Keratinocyte (primary cell): ENCODE measurements around the gene TSHZ2. TPM values are rescaled to one million over a fixed set of nuclear protein-coding genes. Genes with fewer than 3 reads are reported as not detected.

Source experiments
- DNase-seq: peaks from one replicate; pipeline ENCODE4 v3.0.0-alpha.2; 2011; ENCODE audit warnings: low read depth, missing footprints, low spot score
- FAIRE-seq: peaks from 2 replicates; lab custom pipeline; 2011; peaks lifted over from hg19 to GRCh38; lab: Jason Lieb, UNC
- H2AFZ ChIP-seq: 2 replicates; pipeline ENCODE4 v1.6.0; 2012; ENCODE audit warnings: low read length, control low read depth, inconsistent platforms; ENCODE audit not compliant: control insufficient read depth
- H3K27ac ChIP-seq: 2 replicates; pipeline ENCODE4 v1.5.1; 2011; ENCODE audit warnings: low read length; ENCODE audit not compliant: control insufficient read depth, insufficient read depth
- H3K27me3 ChIP-seq: 3 replicates; pipeline ENCODE4 v1.6.0; 2011; ENCODE audit warnings: low read length; ENCODE audit not compliant: control insufficient read depth, insufficient read depth; ENCODE audit errors: extremely low read depth
- H3K36me3 ChIP-seq, 2 experiments: 2 replicates in 1 of 2; 3 replicates in 1 of 2; pipeline ENCODE4 v1.5.1; 2011; ENCODE audit warnings: low read length in 2 of 2, mild to moderate bottlenecking in 1 of 2; ENCODE audit not compliant: control insufficient read depth in 2 of 2, insufficient read depth in 2 of 2; ENCODE audit errors: extremely low read depth in 1 of 2
- H3K4me1 ChIP-seq: 3 replicates; pipeline ENCODE4 v1.5.1; 2011; ENCODE audit warnings: low read length; ENCODE audit not compliant: control insufficient read depth, insufficient read depth; ENCODE audit errors: extremely low read depth
- H3K4me2 ChIP-seq: 3 replicates; pipeline ENCODE4 v1.6.0; 2011; ENCODE audit warnings: low read depth, low read length; ENCODE audit not compliant: control insufficient read depth, insufficient read depth; ENCODE audit errors: extremely low read depth
- H3K4me3 ChIP-seq, 3 experiments: fragments of 200-600 bp in 1 of 3; sonication (generic) in 1 of 3; 2 replicates in 2 of 3; 3 replicates in 1 of 3; pipeline ENCODE4 v1.5.1; 2011 to 2016; ENCODE audit warnings: low read length in 3 of 3, mild to moderate bottlenecking in 3 of 3, control low read depth in 2 of 3, inconsistent platforms in 1 of 3, low read depth in 1 of 3, mixed read lengths in 1 of 3, mixed run types in 1 of 3, moderate library complexity in 1 of 3; ENCODE audit not compliant: control insufficient read depth in 2 of 3, insufficient read depth in 2 of 3; ENCODE audit errors: extremely low read depth in 1 of 3
- H3K79me2 ChIP-seq: 2 replicates; pipeline ENCODE4 v1.6.0; 2012; ENCODE audit warnings: low read length; ENCODE audit not compliant: control insufficient read depth, insufficient read depth
- H3K9ac ChIP-seq: 3 replicates; pipeline ENCODE4 v1.6.0; 2011; ENCODE audit warnings: low read length; ENCODE audit not compliant: control insufficient read depth, insufficient read depth; ENCODE audit errors: extremely low read depth
- H3K9me1 ChIP-seq: 3 replicates; pipeline ENCODE4 v1.6.0; 2011; ENCODE audit warnings: low read length; ENCODE audit not compliant: control insufficient read depth, insufficient read depth; ENCODE audit errors: extremely low read depth
- H3K9me3 ChIP-seq: 2 replicates; pipeline ENCODE4 v1.5.1; 2012; ENCODE audit warnings: low read depth, low read length; ENCODE audit not compliant: control insufficient read depth
- H4K20me1 ChIP-seq: 3 replicates; pipeline ENCODE4 v1.6.0; 2011; ENCODE audit warnings: low read length; ENCODE audit not compliant: control insufficient read depth, insufficient read depth; ENCODE audit errors: extremely low read depth
- EZH2 ChIP-seq: IDR thresholded peaks from one replicate; pipeline ENCODE4 v1.6.1; 2012; ENCODE audit warnings: inconsistent platforms, mild to moderate bottlenecking, low read length, moderate library complexity
- dilution Hi-C: fragments of 300-500 bp; cut with MboI; formaldehyde crosslinking; loops from one replicate; pipeline ENCODE4 v1.7.0; 2020; ENCODE audit warnings: low sequenced_read_pairs; ENCODE audit not compliant: extremely low pct_ligation_motif_present
- polyA plus RNA-seq, 5 experiments: library from polyadenylated mRNA; depleted of rRNA in 3 of 5; stranded (reverse) in 3 of 5; stranded (forward) in 1 of 5; unstranded in 1 of 5; fragments of >200 nt; gene quantifications; 1 replicate in 1 of 5; 2 replicates in 3 of 5; 3 replicates in 1 of 5; pipeline versions ENCODE4 v1.2.1 to v1.2.3, GENCODE V29; 2011 to 2012; ENCODE audit warnings: missing spikeins in 2 of 5, low read depth in 1 of 5, low replicate concordance in 1 of 5
- TF ChIP-seq, protein P1 (sequence below), 3 experiments: IDR thresholded peaks in 1 of 3; conservative IDR thresholded peaks in 1 of 3; optimal IDR thresholded peaks in 1 of 3; 2 replicates in 2 of 3; 3 replicates in 1 of 3; pipeline versions ENCODE3 to v1.5.1; 2011; ENCODE audit warnings: low read length in 3 of 3, mild to moderate bottlenecking in 3 of 3, moderate library complexity in 2 of 3, control low read depth in 1 of 3, inconsistent platforms in 1 of 3; ENCODE audit not compliant: insufficient read depth in 2 of 3; ENCODE audit errors: extremely low read depth in 1 of 3

Gene TSHZ2
- polyA plus RNA-seq, 1 donor (not counting 4 experiments of a cell fraction or from before 2014, with no cell fraction given) = 1.1 TPM

GRCh38 chr20:53284256-53284655, 312.1 kb downstream of the TSHZ2 start:
- H3K36me3 ChIP-seq = no peaks in the 10 kb centered on the region
- H3K79me2 ChIP-seq = no peaks in the 10 kb centered on the region
- DNase-seq = no peak
- no peak overlapping the region for H3K4me2 ChIP-seq
- dilution Hi-C loops = no loop called here
- no peaks in the 10 kb centered on the region for H3K27me3 ChIP-seq
- H3K27ac ChIP-seq = no peak overlapping the region
- H3K9me1 ChIP-seq = no peaks in the 10 kb centered on the region
- TF ChIP-seq, protein P1, sequence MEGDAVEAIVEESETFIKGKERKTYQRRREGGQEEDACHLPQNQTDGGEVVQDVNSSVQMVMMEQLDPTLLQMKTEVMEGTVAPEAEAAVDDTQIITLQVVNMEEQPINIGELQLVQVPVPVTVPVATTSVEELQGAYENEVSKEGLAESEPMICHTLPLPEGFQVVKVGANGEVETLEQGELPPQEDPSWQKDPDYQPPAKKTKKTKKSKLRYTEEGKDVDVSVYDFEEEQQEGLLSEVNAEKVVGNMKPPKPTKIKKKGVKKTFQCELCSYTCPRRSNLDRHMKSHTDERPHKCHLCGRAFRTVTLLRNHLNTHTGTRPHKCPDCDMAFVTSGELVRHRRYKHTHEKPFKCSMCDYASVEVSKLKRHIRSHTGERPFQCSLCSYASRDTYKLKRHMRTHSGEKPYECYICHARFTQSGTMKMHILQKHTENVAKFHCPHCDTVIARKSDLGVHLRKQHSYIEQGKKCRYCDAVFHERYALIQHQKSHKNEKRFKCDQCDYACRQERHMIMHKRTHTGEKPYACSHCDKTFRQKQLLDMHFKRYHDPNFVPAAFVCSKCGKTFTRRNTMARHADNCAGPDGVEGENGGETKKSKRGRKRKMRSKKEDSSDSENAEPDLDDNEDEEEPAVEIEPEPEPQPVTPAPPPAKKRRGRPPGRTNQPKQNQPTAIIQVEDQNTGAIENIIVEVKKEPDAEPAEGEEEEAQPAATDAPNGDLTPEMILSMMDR (optimal IDR thresholded peaks at IDR 0.05 in 1 of 3, IDR thresholded peaks at IDR 0.05 in 1 of 3, conservative IDR thresholded peaks at IDR 0.05 in 1 of 3; ENCODE audit: extremely low read depth in 1 of 3, insufficient read depth in 2 of 3, low read length in 3 of 3) = no peak
- no peak for TF ChIP-seq EZH2
- no peak for FAIRE-seq
- H3K9me3 ChIP-seq = no peaks in the 10 kb centered on the region
- no peaks in the 10 kb centered on the region for H4K20me1 ChIP-seq
- H2AFZ ChIP-seq = no peak overlapping the region
- H3K4me1 ChIP-seq = no peaks in the 10 kb centered on the region
- no peak overlapping the region for H3K4me3 ChIP-seq
- no peak overlapping the region for H3K9ac ChIP-seq

DNA sequence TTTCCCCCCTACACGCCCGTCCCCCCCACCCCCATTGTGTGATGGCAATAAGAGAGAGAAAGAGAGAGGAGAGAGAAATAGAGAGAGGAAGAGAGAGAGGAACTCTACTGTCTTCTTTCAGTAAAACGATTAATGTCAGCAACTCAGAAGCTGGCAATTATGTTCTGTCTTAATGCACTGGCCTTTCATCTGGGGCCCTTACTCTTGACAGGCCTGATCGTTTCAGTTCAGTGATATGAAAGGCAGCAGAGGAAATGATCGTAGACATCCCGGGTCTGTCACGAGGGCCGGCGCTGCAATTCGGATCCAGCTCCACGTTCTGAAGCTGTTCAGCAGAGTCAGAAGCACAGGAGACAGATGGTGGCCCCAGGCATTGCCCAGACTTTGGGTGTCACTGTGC, 312.5 kb downstream of the TSHZ2 start:
- Histone ChIP-seq H3K4me1 (no peaks in the 10 kb centered on the region), H3K79me2 (no peaks in the 10 kb centered on the region), H2AFZ (no peak overlapping the region), H4K20me1 (no peaks in the 10 kb centered on the region), H3K9me1 (no peaks in the 10 kb centered on the region), H3K9ac (no peak overlapping the region), H3K27ac (no peak overlapping the region), H3K27me3 (no peaks in the 10 kb centered on the region), H3K4me2 (no peak overlapping the region), H3K4me3 (no peak overlapping the region), H3K36me3 (no peaks in the 10 kb centered on the region), H3K9me3 (no peaks in the 10 kb centered on the region)
- no peak for FAIRE-seq
- dilution Hi-C loops = no loop called here
- TF ChIP-seq EZH2 = no peak
- TF ChIP-seq, protein P1 (optimal IDR thresholded peaks at IDR 0.05 in 1 of 3, IDR thresholded peaks at IDR 0.05 in 1 of 3, conservative IDR thresholded peaks at IDR 0.05 in 1 of 3; ENCODE audit: extremely low read depth in 1 of 3, insufficient read depth in 2 of 3, low read length in 3 of 3) = no peak
- DNase-seq = no peak
